B cell (primary cell): ENCODE results near the gene GPR176.

Source experiments
- EZH2 ChIP-seq: IDR thresholded peaks from 2 replicates; pipeline ENCODE4 v1.6.1; 2012; ENCODE audit warnings: borderline replicate concordance, low read depth, mild to moderate bottlenecking, moderate library complexity, low read length; ENCODE audit not compliant: insufficient read depth, poor library complexity, severe bottlenecking
- TF ChIP-seq, protein P1 (sequence below): fragments of 200-600 bp; IDR thresholded peaks from one replicate; pipeline ENCODE4 v1.8.0; 2022; ENCODE audit warnings: antibody characterized with exemption, mild to moderate bottlenecking

- TF ChIP-seq, protein P1, sequence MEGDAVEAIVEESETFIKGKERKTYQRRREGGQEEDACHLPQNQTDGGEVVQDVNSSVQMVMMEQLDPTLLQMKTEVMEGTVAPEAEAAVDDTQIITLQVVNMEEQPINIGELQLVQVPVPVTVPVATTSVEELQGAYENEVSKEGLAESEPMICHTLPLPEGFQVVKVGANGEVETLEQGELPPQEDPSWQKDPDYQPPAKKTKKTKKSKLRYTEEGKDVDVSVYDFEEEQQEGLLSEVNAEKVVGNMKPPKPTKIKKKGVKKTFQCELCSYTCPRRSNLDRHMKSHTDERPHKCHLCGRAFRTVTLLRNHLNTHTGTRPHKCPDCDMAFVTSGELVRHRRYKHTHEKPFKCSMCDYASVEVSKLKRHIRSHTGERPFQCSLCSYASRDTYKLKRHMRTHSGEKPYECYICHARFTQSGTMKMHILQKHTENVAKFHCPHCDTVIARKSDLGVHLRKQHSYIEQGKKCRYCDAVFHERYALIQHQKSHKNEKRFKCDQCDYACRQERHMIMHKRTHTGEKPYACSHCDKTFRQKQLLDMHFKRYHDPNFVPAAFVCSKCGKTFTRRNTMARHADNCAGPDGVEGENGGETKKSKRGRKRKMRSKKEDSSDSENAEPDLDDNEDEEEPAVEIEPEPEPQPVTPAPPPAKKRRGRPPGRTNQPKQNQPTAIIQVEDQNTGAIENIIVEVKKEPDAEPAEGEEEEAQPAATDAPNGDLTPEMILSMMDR, result no peak
- TF ChIP-seq EZH2, result no peak
These were observed 50.8 kb downstream of the GPR176 start for GRCh38 chr15:39869254-39869653.
